Activated naive CD8-positive, alpha-beta T cell (primary cell): ENCODE results near the gene UQCRHL.

Source experiments
- H3K27ac Mint-ChIP-seq: one replicate; pipeline ENCODE4 v1.8.0; 2021; ENCODE audit warnings: mixed read lengths
- H3K27me3 Mint-ChIP-seq: one replicate; pipeline ENCODE4 v1.8.0; 2021; ENCODE audit warnings: mixed read lengths
- H3K36me3 Mint-ChIP-seq: one replicate; pipeline ENCODE4 v1.8.0; 2021; ENCODE audit warnings: mixed read lengths
- H3K4me1 Mint-ChIP-seq: one replicate; pipeline ENCODE4 v1.8.0; 2021; ENCODE audit warnings: low read depth, mixed read lengths
- H3K4me3 Mint-ChIP-seq: one replicate; pipeline ENCODE4 v1.8.0; 2021; ENCODE audit warnings: mild to moderate bottlenecking, mixed read lengths
- H3K9me3 Mint-ChIP-seq: one replicate; pipeline ENCODE4 v1.8.0; 2021; ENCODE audit warnings: low read depth, mixed read lengths

The UQCRHL gene

GRCh38 chr1:15788624-15789301 lies 18.7 kb downstream of the UQCRHL start:
- no peak overlapping the region for H3K27ac Mint-ChIP-seq
- peaks cover 8% of the 10 kb centered on the region for H3K27me3 Mint-ChIP-seq
- no peak overlapping the region for H3K4me3 Mint-ChIP-seq
- no peaks in the 10 kb centered on the region for H3K9me3 Mint-ChIP-seq
- peaks cover 2% of the 10 kb centered on the region for H3K4me1 Mint-ChIP-seq
- H3K36me3 Mint-ChIP-seq = no peaks in the 10 kb centered on the region

GRCh38 chr1:15786581-15786980 lies 20.9 kb downstream of the UQCRHL start:
- Mint-ChIP-seq H3K27ac (no peak overlapping the region), H3K9me3 (no peaks in the 10 kb centered on the region), H3K36me3 (no peaks in the 10 kb centered on the region), H3K4me3 (no peak overlapping the region), H3K4me1 (no peaks in the 10 kb centered on the region), H3K27me3 (peaks cover 8% of the 10 kb centered on the region)

GRCh38 chr1:15785683-15786082 lies 21.8 kb downstream of the UQCRHL start:
- Mint-ChIP-seq H3K4me3 (no peak overlapping the region), H3K27me3 (peaks cover 6% of the 10 kb centered on the region), H3K27ac (no peak overlapping the region), H3K9me3 (no peaks in the 10 kb centered on the region), H3K36me3 (no peaks in the 10 kb centered on the region), H3K4me1 (no peaks in the 10 kb centered on the region)

GRCh38 chr1:15777909-15778707 lies 29.3 kb downstream of the UQCRHL start:
- no peaks in the 10 kb centered on the region for H3K4me1 Mint-ChIP-seq
- H3K36me3 Mint-ChIP-seq = no peaks in the 10 kb centered on the region
- H3K9me3 Mint-ChIP-seq = no peaks in the 10 kb centered on the region
- H3K4me3 Mint-ChIP-seq = no peak overlapping the region
- H3K27ac Mint-ChIP-seq = no peak overlapping the region
- H3K27me3 Mint-ChIP-seq = no peaks in the 10 kb centered on the region

- H3K4me3 Mint-ChIP-seq = no peak overlapping the region
Measured at GRCh38 chr1:15775706-15776105, 31.7 kb downstream of the UQCRHL start.

GRCh38 chr1:15771836-15772515 lies 35.5 kb downstream of the UQCRHL start:
- Mint-ChIP-seq H3K27ac (no peak overlapping the region), H3K4me3 (no peak overlapping the region), H3K9me3 (no peaks in the 10 kb centered on the region), H3K36me3 (no peaks in the 10 kb centered on the region), H3K27me3 (peaks cover 5% of the 10 kb centered on the region), H3K4me1 (no peaks in the 10 kb centered on the region)

More at GRCh38 chr1:15775706-15776105, 31.7 kb downstream of the UQCRHL start:
- Mint-ChIP-seq H3K27me3 (peaks cover 2% of the 10 kb centered on the region), H3K9me3 (no peaks in the 10 kb centered on the region), H3K4me1 (no peaks in the 10 kb centered on the region), H3K36me3 (no peaks in the 10 kb centered on the region), H3K27ac (no peak overlapping the region)

- no peaks in the 10 kb centered on the region for H3K9me3 Mint-ChIP-seq
- no peaks in the 10 kb centered on the region for H3K36me3 Mint-ChIP-seq
- no peaks in the 10 kb centered on the region for H3K4me1 Mint-ChIP-seq
- no peak overlapping the region for H3K27ac Mint-ChIP-seq
- peaks cover 5% of the 10 kb centered on the region for H3K27me3 Mint-ChIP-seq
- no peak overlapping the region for H3K4me3 Mint-ChIP-seq
Measured at GRCh38 chr1:15770313-15770962, 37.0 kb downstream of the UQCRHL start.

- no peaks in the 10 kb centered on the region for H3K36me3 Mint-ChIP-seq
- no peak overlapping the region for H3K27ac Mint-ChIP-seq
- no peaks in the 10 kb centered on the region for H3K4me1 Mint-ChIP-seq
- no peaks in the 10 kb centered on the region for H3K9me3 Mint-ChIP-seq
- peaks cover 5% of the 10 kb centered on the region for H3K27me3 Mint-ChIP-seq
- no peak overlapping the region for H3K4me3 Mint-ChIP-seq
Measured at GRCh38 chr1:15768388-15768787, 39.1 kb downstream of the UQCRHL start.

- H3K4me3 Mint-ChIP-seq = no peak overlapping the region
- peaks cover 5% of the 10 kb centered on the region for H3K27me3 Mint-ChIP-seq
- H3K36me3 Mint-ChIP-seq = no peaks in the 10 kb centered on the region
- H3K9me3 Mint-ChIP-seq = no peaks in the 10 kb centered on the region
- no peak overlapping the region for H3K27ac Mint-ChIP-seq
- no peaks in the 10 kb centered on the region for H3K4me1 Mint-ChIP-seq
Measured at GRCh38 chr1:15767941-15768340, 39.5 kb downstream of the UQCRHL start.

GRCh38 chr1:15765495-15766194 lies 41.8 kb downstream of the UQCRHL start:
- Mint-ChIP-seq H3K4me1 (no peaks in the 10 kb centered on the region), H3K4me3 (no peak overlapping the region), H3K27ac (no peak overlapping the region), H3K27me3 (peaks cover 8% of the 10 kb centered on the region), H3K9me3 (no peaks in the 10 kb centered on the region), H3K36me3 (no peaks in the 10 kb centered on the region)

- H3K9me3 Mint-ChIP-seq = no peaks in the 10 kb centered on the region
- H3K27me3 Mint-ChIP-seq = peaks cover 8% of the 10 kb centered on the region
- H3K4me3 Mint-ChIP-seq = no peak overlapping the region
Measured at GRCh38 chr1:15764890-15765289, 42.6 kb downstream of the UQCRHL start.

GRCh38 chr1:15764269-15764764 lies 43.1 kb downstream of the UQCRHL start:
- H3K4me1 Mint-ChIP-seq = no peaks in the 10 kb centered on the region
- H3K27me3 Mint-ChIP-seq = peaks cover 11% of the 10 kb centered on the region
- H3K9me3 Mint-ChIP-seq = no peaks in the 10 kb centered on the region
- no peaks in the 10 kb centered on the region for H3K36me3 Mint-ChIP-seq
- H3K4me3 Mint-ChIP-seq = no peak overlapping the region
- no peak overlapping the region for H3K27ac Mint-ChIP-seq

More at GRCh38 chr1:15764890-15765289, 42.6 kb downstream of the UQCRHL start:
- Mint-ChIP-seq H3K36me3 (no peaks in the 10 kb centered on the region), H3K4me1 (no peaks in the 10 kb centered on the region), H3K27ac (no peak overlapping the region)

- Mint-ChIP-seq H3K4me3 (no peak overlapping the region), H3K27me3 (peaks cover 11% of the 10 kb centered on the region), H3K4me1 (peaks cover 3% of the 10 kb centered on the region), H3K9me3 (no peaks in the 10 kb centered on the region), H3K36me3 (no peaks in the 10 kb centered on the region), H3K27ac (peak overlapping the region; percentile 34)
Measured at GRCh38 chr1:15762546-15762945, 44.9 kb downstream of the UQCRHL start.
